Osteocyte (in vitro differentiated cells): ENCODE results near the gene EXOC7. TPM values are rescaled to one million over a fixed set of nuclear protein-coding genes. Genes with fewer than 3 reads are reported as not detected.

ENCODE experiments used
- DNase-seq: peaks from one replicate; pipeline ENCODE4 v3.0.0; 2021; ENCODE audit warnings: mixed read lengths; ENCODE audit not compliant: unreplicated experiment; ENCODE audit errors: extremely low spot score
- H3K27ac Mint-ChIP-seq: one replicate; pipeline ENCODE4 v1.8.0; 2021; ENCODE audit warnings: mild to moderate bottlenecking, mixed read lengths; ENCODE audit not compliant: unreplicated experiment
- H3K27me3 Mint-ChIP-seq: one replicate; pipeline ENCODE4 v1.8.0; 2021; ENCODE audit warnings: mixed read lengths; ENCODE audit not compliant: unreplicated experiment
- H3K36me3 Mint-ChIP-seq: one replicate; pipeline ENCODE4 v1.8.0; 2021; ENCODE audit warnings: mixed read lengths; ENCODE audit not compliant: unreplicated experiment
- H3K4me1 Mint-ChIP-seq: one replicate; pipeline ENCODE4 v1.8.0; 2021; ENCODE audit warnings: mixed read lengths; ENCODE audit not compliant: unreplicated experiment
- H3K4me3 Mint-ChIP-seq: one replicate; pipeline ENCODE4 v1.8.0; 2021; ENCODE audit warnings: mild to moderate bottlenecking, moderate library complexity, mixed read lengths; ENCODE audit not compliant: unreplicated experiment
- H3K9me3 Mint-ChIP-seq: one replicate; pipeline ENCODE4 v1.8.0; 2021; ENCODE audit warnings: mixed read lengths; ENCODE audit not compliant: unreplicated experiment
- CTCF ChIP-seq: fragments of 200-600 bp; sonication (generic); IDR thresholded peaks from 2 replicates; pipeline ENCODE4 v1.5.0; 2021; ENCODE audit warnings: antibody characterized with exemption, mild to moderate bottlenecking, moderate library complexity
- total RNA-seq: library from RNA; stranded (reverse); gene quantifications from 2 replicates; pipeline ENCODE4 v1.2.1, GENCODE V29; 2021

The EXOC7 gene
- total RNA-seq, 1 donor from 2014 or later, result 158 TPM

DNA sequence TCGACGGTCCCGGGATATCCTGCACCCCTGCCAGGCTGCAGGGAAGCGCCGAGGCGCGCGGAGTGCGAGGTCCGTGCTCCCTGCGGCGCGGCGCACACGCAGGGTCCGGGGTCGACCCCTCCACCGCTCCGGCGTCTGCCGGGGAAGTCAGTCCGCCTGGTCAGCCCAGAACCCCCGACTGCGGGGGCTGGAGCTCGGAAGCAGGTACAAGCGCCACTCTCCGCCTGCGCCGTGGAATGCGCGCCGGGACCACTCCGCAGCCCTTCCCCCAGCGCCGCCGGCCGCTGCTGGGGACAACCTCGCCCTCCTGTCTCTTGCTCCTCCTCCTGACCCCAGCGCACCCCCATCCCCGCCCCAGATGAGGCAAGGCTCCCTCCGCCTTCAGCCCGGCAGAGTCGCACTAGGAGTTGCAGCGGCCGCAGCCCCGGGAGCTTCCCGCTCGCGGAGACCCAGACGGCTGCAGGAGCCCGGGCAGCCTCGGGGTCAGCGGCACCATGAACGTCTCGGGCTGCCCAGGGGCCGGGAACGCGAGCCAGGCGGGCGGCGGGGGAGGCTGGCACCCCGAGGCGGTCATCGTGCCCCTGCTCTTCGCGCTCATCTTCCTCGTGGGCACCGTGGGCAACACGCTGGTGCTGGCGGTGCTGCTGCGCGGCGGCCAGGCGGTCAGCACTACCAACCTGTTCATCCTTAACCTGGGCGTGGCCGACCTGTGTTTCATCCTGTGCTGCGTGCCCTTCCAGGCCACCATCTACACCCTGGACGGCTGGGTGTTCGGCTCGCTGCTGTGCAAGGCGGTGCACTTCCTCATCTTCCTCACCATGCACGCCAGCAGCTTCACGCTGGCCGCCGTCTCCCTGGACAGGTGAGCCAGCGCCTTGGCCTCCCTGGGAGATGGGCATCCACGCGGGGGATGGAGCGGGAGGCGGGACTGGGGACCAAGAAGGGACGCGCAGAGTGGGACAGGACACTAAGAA lies 28.9 kb downstream of the EXOC7 start, which contains the start of gene GALR2:
Gene GALR2 (plus strand): TSS at position 392 of the 974 bp plus-strand sequence. CDS start 103 bp downstream, at position 495.
- peaks cover 44% of the 10 kb centered on the region for H3K27me3 Mint-ChIP-seq
- TF ChIP-seq CTCF, result no peak

GRCh38 chr17:76072148-76072858 lies 31.3 kb downstream of the EXOC7 start, which contains the start of gene SRP68:
Gene SRP68, minus strand, starts transcription at chr17:76072517. Its CDS starts 26 bp downstream, at chr17:76072491.
- DNase-seq, result peak; percentile 98
- H3K27ac Mint-ChIP-seq, result peak within 1 kb of the TSS; percentile 86
- H3K4me1 Mint-ChIP-seq, result peaks cover 31% of the 10 kb centered on the region
- H3K9me3 Mint-ChIP-seq, result no peaks in the 10 kb centered on the region
- H3K36me3 Mint-ChIP-seq, result peaks cover under 1% of the 10 kb centered on the region
- H3K27me3 Mint-ChIP-seq, result peaks cover 27% of the 10 kb centered on the region
- H3K4me3 Mint-ChIP-seq, result peak within 1 kb of the TSS; percentile 90
- no peak for TF ChIP-seq CTCF

More for the DNA sequence above, 28.9 kb downstream of the EXOC7 start, which contains the start of gene GALR2:
- no peak within 1 kb of the TSS for H3K27ac Mint-ChIP-seq
- peaks cover 31% of the 10 kb centered on the region for H3K4me1 Mint-ChIP-seq
- no peaks in the 10 kb centered on the region for H3K9me3 Mint-ChIP-seq
- H3K4me3 Mint-ChIP-seq, result peak within 1 kb of the TSS; percentile 53
- H3K36me3 Mint-ChIP-seq, result no peaks in the 10 kb centered on the region
- DNase-seq, result no peak

- peaks cover 31% of the 10 kb centered on the region for H3K4me1 Mint-ChIP-seq
- DNase-seq, result no peak
- no peak for TF ChIP-seq CTCF
- H3K27ac Mint-ChIP-seq, result peak overlapping the region; percentile 86
- H3K27me3 Mint-ChIP-seq, result peaks cover 22% of the 10 kb centered on the region
- peak overlapping the region; percentile 90 for H3K4me3 Mint-ChIP-seq
- H3K9me3 Mint-ChIP-seq, result no peaks in the 10 kb centered on the region
- peaks cover 4% of the 10 kb centered on the region for H3K36me3 Mint-ChIP-seq
These were observed 31.9 kb downstream of the EXOC7 start for GRCh38 chr17:76071531-76072147.

- Mint-ChIP-seq H3K9me3 (no peaks in the 10 kb centered on the region), H3K36me3 (peaks cover 43% of the 10 kb centered on the region), H3K27me3 (no peaks in the 10 kb centered on the region), H3K27ac (no peak overlapping the region), H3K4me1 (peaks cover 7% of the 10 kb centered on the region), H3K4me3 (no peak overlapping the region)
- TF ChIP-seq CTCF, result no peak
- no peak for DNase-seq
These were observed 37.8 kb downstream of the EXOC7 start for GRCh38 chr17:76065775-76066174.
